ENCODE measurements around the gene ANGEL2.
"Not testable (repeated sequence)": the region's sequence is repeated elsewhere in the genome, so short reads cannot be mapped to it uniquely, and the experiment has no call there.

Gene ANGEL2

GRCh38 chr1:213017447-213018273 is 2.0 kb upstream of the ANGEL2 start:
- no peak for DNase-seq

GRCh38 chr1:213014642-213015041 is 1.0 kb downstream of the ANGEL2 start:
- DNase-seq: peak; percentile 51

GRCh38 chr1:213008564-213008963 is 7.1 kb downstream of the ANGEL2 start:
- DNase-seq: no peak

- DNase-seq: no peak
These were observed 12.4 kb downstream of the ANGEL2 start for GRCh38 chr1:213003256-213003655.

- no peak for DNase-seq
These were observed 20.7 kb downstream of the ANGEL2 start for GRCh38 chr1:212994926-212995325.

- DNase-seq: not testable (repeated sequence)
These were observed 21.7 kb downstream of the ANGEL2 start for GRCh38 chr1:212993960-212994359.

- no peak for DNase-seq
These were observed 25.4 kb downstream of the ANGEL2 start for GRCh38 chr1:212990276-212990675.

GRCh38 chr1:212987702-212988322 is 27.9 kb downstream of the ANGEL2 start:
- DNase-seq: no peak

- DNase-seq: no peak
These were observed 29.1 kb downstream of the ANGEL2 start for GRCh38 chr1:212986551-212986950.

GRCh38 chr1:212984522-212985291 is 31.0 kb downstream of the ANGEL2 start:
- no peak for DNase-seq

GRCh38 chr1:212983482-212983881 is 32.2 kb downstream of the ANGEL2 start:
- DNase-seq: no peak

GRCh38 chr1:212982430-212983152 is 33.1 kb downstream of the ANGEL2 start:
- peak; percentile 92 for DNase-seq

- peak; percentile 72 for DNase-seq
These were observed 33.9 kb downstream of the ANGEL2 start for GRCh38 chr1:212981571-212982328.

GRCh38 chr1:212981025-212981495 is 34.6 kb downstream of the ANGEL2 start:
- DNase-seq: peak; percentile 67

GRCh38 chr1:212980123-212980785 is 35.4 kb downstream of the ANGEL2 start:
- DNase-seq: no peak

- DNase-seq: no peak
These were observed 36.1 kb downstream of the ANGEL2 start for GRCh38 chr1:212979340-212980122.

GRCh38 chr1:212977781-212978645 is 37.7 kb downstream of the ANGEL2 start:
- no peak for DNase-seq

GRCh38 chr1:212976586-212976985 is 39.1 kb downstream of the ANGEL2 start:
- no peak for DNase-seq

- no peak for DNase-seq
These were observed 40.4 kb downstream of the ANGEL2 start for GRCh38 chr1:212975111-212975918.

Data from NCI-H1092 treated with DMSO at 0.1 percent for 48 hours (cell line).